ENCODE data around the gene ZNF75A.

The ZNF75A gene

GRCh38 chr16:3346041-3346440 is 40.7 kb downstream of the ZNF75A start (continued):
- TF ChIP-seq, protein P1, sequence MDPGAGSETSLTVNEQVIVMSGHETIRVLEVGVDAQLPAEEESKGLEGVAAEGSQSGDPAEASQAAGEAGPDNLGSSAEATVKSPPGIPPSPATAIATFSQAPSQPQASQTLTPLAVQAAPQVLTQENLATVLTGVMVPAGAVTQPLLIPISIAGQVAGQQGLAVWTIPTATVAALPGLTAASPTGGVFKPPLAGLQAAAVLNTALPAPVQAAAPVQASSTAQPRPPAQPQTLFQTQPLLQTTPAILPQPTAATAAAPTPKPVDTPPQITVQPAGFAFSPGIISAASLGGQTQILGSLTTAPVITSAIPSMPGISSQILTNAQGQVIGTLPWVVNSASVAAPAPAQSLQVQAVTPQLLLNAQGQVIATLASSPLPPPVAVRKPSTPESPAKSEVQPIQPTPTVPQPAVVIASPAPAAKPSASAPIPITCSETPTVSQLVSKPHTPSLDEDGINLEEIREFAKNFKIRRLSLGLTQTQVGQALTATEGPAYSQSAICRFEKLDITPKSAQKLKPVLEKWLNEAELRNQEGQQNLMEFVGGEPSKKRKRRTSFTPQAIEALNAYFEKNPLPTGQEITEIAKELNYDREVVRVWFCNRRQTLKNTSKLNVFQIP (CRISPR knock-in tag; IDR thresholded peaks at IDR 0.05; ENCODE audit: borderline replicate concordance, low read depth) = no peak

GRCh38 chr16:3347586-3347985 is 42.3 kb downstream of the ZNF75A start:
- no peak for TF ChIP-seq GLIS3 (CRISPR knock-in tag; IDR thresholded peaks at IDR 0.05)
- no peak for TF ChIP-seq CSRNP3 (CRISPR knock-in tag; IDR thresholded peaks at IDR 0.05)
- TF ChIP-seq CSDC2 (CRISPR knock-in tag; IDR thresholded peaks at IDR 0.05) = no peak
- no peak for TF ChIP-seq ESRRG (CRISPR knock-in tag; IDR thresholded peaks at IDR 0.05)
- no peak for TF ChIP-seq RARB (CRISPR knock-in tag; IDR thresholded peaks at IDR 0.05)
- TF ChIP-seq, protein P2, sequence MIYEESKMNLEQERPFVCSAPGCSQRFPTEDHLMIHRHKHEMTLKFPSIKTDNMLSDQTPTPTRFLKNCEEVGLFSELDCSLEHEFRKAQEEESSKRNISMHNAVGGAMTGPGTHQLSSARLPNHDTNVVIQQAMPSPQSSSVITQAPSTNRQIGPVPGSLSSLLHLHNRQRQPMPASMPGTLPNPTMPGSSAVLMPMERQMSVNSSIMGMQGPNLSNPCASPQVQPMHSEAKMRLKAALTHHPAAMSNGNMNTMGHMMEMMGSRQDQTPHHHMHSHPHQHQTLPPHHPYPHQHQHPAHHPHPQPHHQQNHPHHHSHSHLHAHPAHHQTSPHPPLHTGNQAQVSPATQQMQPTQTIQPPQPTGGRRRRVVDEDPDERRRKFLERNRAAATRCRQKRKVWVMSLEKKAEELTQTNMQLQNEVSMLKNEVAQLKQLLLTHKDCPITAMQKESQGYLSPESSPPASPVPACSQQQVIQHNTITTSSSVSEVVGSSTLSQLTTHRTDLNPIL (CRISPR knock-in tag; IDR thresholded peaks at IDR 0.05; ENCODE audit: low read depth) = no peak
- TF ChIP-seq OSR1 (CRISPR knock-in tag; IDR thresholded peaks at IDR 0.05) = no peak
- TF ChIP-seq ZNF8 (CRISPR knock-in tag; IDR thresholded peaks at IDR 0.05) = no peak
- no peak for TF ChIP-seq ISL1 (CRISPR knock-in tag; IDR thresholded peaks at IDR 0.05)
- TF ChIP-seq ZFP30 (CRISPR knock-in tag; IDR thresholded peaks at IDR 0.05) = no peak
- TF ChIP-seq PPARA (CRISPR knock-in tag; IDR thresholded peaks at IDR 0.05; ENCODE audit: borderline replicate concordance) = no peak
- TF ChIP-seq, protein P3, sequence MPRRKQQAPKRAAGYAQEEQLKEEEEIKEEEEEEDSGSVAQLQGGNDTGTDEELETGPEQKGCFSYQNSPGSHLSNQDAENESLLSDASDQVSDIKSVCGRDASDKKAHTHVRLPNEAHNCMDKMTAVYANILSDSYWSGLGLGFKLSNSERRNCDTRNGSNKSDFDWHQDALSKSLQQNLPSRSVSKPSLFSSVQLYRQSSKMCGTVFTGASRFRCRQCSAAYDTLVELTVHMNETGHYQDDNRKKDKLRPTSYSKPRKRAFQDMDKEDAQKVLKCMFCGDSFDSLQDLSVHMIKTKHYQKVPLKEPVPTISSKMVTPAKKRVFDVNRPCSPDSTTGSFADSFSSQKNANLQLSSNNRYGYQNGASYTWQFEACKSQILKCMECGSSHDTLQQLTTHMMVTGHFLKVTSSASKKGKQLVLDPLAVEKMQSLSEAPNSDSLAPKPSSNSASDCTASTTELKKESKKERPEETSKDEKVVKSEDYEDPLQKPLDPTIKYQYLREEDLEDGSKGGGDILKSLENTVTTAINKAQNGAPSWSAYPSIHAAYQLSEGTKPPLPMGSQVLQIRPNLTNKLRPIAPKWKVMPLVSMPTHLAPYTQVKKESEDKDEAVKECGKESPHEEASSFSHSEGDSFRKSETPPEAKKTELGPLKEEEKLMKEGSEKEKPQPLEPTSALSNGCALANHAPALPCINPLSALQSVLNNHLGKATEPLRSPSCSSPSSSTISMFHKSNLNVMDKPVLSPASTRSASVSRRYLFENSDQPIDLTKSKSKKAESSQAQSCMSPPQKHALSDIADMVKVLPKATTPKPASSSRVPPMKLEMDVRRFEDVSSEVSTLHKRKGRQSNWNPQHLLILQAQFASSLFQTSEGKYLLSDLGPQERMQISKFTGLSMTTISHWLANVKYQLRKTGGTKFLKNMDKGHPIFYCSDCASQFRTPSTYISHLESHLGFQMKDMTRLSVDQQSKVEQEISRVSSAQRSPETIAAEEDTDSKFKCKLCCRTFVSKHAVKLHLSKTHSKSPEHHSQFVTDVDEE (CRISPR knock-in tag; IDR thresholded peaks at IDR 0.05) = no peak
- TF ChIP-seq, protein P4, sequence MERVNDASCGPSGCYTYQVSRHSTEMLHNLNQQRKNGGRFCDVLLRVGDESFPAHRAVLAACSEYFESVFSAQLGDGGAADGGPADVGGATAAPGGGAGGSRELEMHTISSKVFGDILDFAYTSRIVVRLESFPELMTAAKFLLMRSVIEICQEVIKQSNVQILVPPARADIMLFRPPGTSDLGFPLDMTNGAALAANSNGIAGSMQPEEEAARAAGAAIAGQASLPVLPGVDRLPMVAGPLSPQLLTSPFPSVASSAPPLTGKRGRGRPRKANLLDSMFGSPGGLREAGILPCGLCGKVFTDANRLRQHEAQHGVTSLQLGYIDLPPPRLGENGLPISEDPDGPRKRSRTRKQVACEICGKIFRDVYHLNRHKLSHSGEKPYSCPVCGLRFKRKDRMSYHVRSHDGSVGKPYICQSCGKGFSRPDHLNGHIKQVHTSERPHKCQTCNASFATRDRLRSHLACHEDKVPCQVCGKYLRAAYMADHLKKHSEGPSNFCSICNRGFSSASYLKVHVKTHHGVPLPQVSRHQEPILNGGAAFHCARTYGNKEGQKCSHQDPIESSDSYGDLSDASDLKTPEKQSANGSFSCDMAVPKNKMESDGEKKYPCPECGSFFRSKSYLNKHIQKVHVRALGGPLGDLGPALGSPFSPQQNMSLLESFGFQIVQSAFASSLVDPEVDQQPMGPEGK (CRISPR knock-in tag; IDR thresholded peaks at IDR 0.05; ENCODE audit: borderline replicate concordance) = no peak
- TF ChIP-seq BACH2 (CRISPR knock-in tag; IDR thresholded peaks at IDR 0.05; ENCODE audit: borderline replicate concordance) = no peak
- TF ChIP-seq SNAI2 (CRISPR knock-in tag; IDR thresholded peaks at IDR 0.05) = no peak
- no peak for ATAC-seq

DNA sequence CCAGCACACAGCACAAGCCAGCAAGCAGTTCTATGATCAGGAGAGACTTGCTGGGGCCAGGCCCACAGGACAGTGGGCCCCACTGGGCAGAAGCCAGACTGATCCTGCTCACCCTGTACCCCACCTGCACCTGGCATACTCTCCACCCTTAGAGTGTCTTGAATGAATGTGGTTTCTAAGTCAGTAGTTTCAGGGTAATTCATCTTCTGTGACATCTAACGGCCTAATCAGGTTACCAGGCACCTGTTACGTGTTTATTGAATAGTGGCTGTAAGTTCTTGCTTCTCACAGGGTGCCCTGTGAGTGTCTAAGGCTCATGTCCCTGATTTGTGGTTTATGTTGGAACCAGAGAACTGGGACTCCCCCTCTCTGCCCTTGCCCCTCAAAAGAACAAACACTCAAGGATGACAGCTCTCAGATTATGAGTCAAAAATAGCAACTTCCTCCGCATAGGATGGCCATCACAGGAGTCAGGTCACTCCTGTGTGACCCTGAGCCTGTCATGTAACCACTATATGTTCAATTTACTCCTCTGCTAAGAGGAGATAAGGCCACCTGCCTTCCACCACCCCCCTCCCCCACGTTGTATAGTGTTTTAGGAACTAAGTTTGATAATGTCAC is 43.4 kb downstream of the ZNF75A start:
- ATAC-seq = no peak
- TF ChIP-seq ZC3H10 (CRISPR knock-in tag; IDR thresholded peaks at IDR 0.05) (no peak), SNAI2 (CRISPR knock-in tag; IDR thresholded peaks at IDR 0.05) (no peak), PPARA (CRISPR knock-in tag; IDR thresholded peaks at IDR 0.05; ENCODE audit: borderline replicate concordance) (no peak), RARB (CRISPR knock-in tag; IDR thresholded peaks at IDR 0.05) (no peak), CSRNP3 (CRISPR knock-in tag; IDR thresholded peaks at IDR 0.05) (no peak), ZNF565 (CRISPR knock-in tag; conservative IDR thresholded peaks at IDR 0.05; ENCODE audit: low read depth) (no peak), GLIS3 (CRISPR knock-in tag; IDR thresholded peaks at IDR 0.05) (no peak), ZNF8 (CRISPR knock-in tag; IDR thresholded peaks at IDR 0.05) (no peak), BACH2 (CRISPR knock-in tag; IDR thresholded peaks at IDR 0.05; ENCODE audit: borderline replicate concordance) (no peak), ARNTL (CRISPR knock-in tag; IDR thresholded peaks at IDR 0.05; ENCODE audit: borderline replicate concordance, low read depth) (no peak), ZNF70 (CRISPR knock-in tag; IDR thresholded peaks at IDR 0.05) (no peak), ISL1 (CRISPR knock-in tag; IDR thresholded peaks at IDR 0.05) (no peak), ZFP30 (CRISPR knock-in tag; IDR thresholded peaks at IDR 0.05) (no peak)
- TF ChIP-seq, protein P2 (CRISPR knock-in tag; IDR thresholded peaks at IDR 0.05; ENCODE audit: low read depth) = no peak
- TF ChIP-seq, protein P1 (CRISPR knock-in tag; IDR thresholded peaks at IDR 0.05; ENCODE audit: borderline replicate concordance, low read depth) = no peak
- TF ChIP-seq, protein P4 (CRISPR knock-in tag; IDR thresholded peaks at IDR 0.05; ENCODE audit: borderline replicate concordance) = no peak
